Activated CD4-positive, alpha-beta T cell treated with anti-CD3 and anti-CD28 coated beads for 4 hours (primary cell): ENCODE data around the gene POU2AF3.

Experiments
- DNase-seq, 2 donors: peaks; one replicate each; pipeline ENCODE4 v3.0.0-alpha.2; 2020

Gene POU2AF3

DNA sequence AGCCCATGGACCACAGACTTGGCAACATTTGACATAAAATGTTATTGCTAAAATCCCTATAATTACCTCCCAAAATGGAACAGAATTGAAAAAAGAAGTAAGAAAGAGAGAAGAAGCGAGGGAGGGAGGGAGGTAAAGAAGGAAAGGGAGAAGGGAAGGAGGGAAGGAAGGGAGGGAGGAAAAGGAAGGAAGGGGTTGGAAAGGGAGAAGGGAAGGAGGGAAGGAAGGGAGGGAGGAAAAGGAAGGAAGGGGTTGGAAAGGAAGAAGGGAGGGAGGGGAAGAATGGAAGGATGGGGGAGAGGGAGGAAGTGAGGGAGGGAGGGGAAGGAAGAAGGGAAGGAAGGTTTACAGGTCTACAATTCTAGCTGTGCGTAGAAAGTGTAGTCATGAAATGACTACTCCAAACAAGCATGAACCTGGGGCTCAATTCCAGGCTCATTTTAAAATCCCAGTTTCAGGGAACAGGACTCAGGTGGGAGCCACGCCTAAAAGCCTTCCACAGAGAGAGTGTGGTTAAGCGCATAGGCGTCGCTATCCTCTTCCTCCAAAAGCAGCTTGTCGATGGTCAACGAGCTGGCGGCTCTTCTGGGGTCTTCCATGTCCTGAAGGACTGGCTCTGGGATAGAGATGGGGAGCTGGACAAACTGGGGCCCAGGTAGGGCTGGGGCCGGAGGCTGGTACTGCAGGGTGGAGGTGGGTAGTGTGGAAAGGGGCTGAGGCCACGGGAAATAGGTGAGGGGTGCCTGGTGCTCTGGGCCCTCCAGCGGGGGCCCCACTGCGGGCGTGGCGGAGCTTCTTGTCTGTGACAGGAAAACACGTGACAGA is 55.6 kb downstream of the POU2AF3 start:
- DNase-seq = no peak

DNA sequence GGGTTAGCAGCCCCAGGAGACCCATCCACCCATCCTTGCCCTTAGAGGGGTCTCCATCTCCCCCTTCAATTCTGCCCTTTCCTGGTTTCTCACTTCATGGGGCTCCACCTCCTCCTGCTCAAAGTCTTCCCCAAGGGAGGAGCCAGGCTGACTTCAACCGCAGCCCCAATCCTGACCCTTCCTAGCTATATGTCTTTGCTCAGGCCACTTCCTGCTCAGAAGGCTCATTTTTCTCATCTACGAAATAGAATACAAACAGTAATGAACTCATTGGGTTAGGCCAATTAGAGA is 56.2 kb downstream of the POU2AF3 start:
- no peak for DNase-seq

DNA sequence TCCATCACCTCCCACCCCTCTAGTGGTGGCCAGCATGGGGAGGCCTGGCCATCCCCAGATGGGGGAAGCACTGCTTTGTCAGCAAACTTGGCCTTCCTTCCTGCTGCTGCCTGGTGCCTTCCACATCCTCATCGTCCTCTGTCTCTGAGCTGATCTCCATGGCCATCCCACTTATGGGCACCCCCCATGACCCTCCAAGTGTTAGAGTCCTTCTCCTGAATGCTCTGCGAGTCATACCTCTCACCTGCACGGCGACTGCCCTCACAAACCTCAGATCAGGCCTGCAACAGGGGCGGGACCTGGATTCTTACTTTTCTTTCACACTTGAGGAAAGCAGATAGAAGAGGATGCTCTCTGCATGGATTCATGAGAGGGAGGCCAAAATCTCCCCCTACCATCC is 56.8 kb downstream of the POU2AF3 start:
- DNase-seq = no peak

DNA sequence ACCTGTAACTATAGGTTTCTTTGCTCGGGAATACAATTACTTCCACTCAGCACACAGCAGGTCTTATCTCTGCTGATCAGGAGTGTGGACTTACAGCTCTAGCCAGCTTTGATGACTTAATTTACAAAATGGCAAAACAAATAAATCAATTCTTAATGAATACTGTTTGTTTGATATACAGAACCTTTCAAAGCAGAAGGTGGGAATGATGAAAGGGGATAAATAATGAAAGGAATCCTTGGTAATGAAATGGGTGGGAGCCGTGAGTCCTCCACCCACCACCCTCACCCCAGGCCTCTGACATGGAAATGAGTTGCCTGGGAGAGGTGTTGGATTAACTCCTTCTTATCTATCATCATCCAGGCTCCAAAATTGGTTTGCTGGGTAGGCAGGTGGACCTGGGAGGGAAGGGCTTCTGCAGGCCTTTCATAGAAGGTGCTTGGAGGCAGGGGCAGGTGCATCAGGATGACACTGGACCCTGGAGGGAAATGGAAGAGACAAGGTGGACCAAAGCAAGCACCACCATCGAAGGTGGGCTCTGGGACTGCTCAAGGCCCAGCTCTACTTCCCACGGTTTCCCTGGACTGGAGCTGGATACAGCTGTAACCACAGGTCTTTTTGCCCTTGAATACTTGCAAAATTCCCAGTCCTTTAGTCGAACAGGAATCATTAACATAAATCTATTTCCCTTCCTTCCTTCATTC is 57.8 kb downstream of the POU2AF3 start:
- DNase-seq = no peak

DNA sequence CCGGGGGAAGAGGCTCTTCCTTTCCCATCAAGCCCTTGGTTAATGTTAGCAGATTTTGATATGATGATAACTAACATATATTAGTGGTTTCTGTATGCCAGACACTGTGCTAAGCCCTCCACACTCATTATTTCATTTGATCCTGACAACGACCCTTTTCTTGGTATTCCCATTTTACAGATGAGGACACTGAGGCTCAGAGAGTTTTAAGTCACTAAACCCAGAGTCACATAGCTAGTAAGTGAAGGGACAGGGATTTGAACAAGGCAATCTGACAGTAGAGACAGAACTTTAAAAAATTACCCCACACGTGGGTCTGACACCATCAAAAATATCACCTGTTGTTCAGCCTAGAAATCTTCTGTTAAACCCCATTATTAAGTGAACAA is 58.3 kb downstream of the POU2AF3 start:
- no peak for DNase-seq

DNA sequence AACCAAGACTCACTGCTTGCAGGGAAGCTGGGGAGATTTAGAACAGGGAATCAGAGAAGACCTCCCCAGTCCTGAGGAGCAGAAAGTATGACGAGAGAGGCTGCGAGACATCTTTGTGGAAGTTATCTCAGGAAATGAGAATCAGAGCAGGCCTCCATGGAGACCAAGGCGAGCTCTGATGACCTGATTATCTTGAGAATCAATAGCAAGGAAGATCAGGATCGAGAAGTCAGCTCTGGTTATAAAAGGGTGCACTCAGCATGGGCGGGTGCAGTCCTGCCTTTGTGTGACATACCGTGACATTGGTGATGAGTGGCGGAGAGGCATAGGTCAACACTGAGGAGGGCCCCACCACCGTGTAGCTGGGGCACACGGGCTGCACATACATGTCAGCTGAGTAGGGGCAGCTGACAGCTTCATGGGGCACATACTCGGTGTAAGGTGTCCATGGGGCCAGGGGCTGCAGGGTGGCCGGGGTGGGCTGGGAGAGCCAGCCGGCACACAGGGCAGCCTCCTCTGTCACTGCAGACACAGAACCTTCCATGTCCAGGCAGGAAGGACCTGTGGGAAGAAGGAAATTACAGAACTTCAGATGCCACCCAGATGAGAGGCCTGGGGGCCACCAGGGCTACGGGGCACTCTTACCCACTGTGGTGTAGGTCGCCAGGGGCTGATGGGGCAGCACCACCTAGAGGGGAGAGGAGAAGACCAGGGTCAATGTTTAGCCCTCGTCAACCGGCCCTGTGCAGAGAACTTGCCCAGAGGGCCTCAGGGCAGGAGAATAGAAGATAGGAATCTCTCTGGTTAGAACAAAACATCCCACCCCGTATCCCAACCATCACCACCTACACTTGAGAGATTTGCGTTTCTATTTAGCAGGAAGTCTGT is 59.0 kb downstream of the POU2AF3 start:
- no peak for DNase-seq
